Transverse colon (tissue), 3 donors: ENCODE results near the gene FGD5.

Source experiments
- EP300 ChIP-seq: sonication (generic); formaldehyde crosslinking; IDR thresholded peaks from one replicate; pipeline ENCODE4 v1.6.1; 2017; ENCODE audit warnings: antibody characterized with exemption, low read depth
- TF ChIP-seq, protein P1 (sequence below), 5 experiments: fragments of 200-600 bp in 3 of 5; fragments of 450-650 bp in 2 of 5; sonication (generic) in 3 of 5; IDR thresholded peaks; 1 replicate in 2 of 5; 2 replicates in 3 of 5; pipeline ENCODE4 v1.5.1; 2016 to 2017; ENCODE audit warnings: antibody characterized with exemption in 5 of 5, inconsistent platforms in 3 of 5, mild to moderate bottlenecking in 2 of 5, moderate library complexity in 1 of 5

- TF ChIP-seq EP300 = no peak
- TF ChIP-seq, protein P1, sequence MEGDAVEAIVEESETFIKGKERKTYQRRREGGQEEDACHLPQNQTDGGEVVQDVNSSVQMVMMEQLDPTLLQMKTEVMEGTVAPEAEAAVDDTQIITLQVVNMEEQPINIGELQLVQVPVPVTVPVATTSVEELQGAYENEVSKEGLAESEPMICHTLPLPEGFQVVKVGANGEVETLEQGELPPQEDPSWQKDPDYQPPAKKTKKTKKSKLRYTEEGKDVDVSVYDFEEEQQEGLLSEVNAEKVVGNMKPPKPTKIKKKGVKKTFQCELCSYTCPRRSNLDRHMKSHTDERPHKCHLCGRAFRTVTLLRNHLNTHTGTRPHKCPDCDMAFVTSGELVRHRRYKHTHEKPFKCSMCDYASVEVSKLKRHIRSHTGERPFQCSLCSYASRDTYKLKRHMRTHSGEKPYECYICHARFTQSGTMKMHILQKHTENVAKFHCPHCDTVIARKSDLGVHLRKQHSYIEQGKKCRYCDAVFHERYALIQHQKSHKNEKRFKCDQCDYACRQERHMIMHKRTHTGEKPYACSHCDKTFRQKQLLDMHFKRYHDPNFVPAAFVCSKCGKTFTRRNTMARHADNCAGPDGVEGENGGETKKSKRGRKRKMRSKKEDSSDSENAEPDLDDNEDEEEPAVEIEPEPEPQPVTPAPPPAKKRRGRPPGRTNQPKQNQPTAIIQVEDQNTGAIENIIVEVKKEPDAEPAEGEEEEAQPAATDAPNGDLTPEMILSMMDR (IDR thresholded peaks at IDR 0.05) = no peak
These were observed 30.1 kb downstream of the FGD5 start for GRCh38 chr3:14848906-14849305.
